Smooth muscle cell (in vitro differentiated cells): ENCODE results near the gene CREG2. TPM values are rescaled to one million over a fixed set of nuclear protein-coding genes. Genes with fewer than 3 reads are reported as not detected.

Source experiments
- DNase-seq: peaks from one replicate; lab custom pipeline; 2025; ENCODE audit not compliant: unreplicated experiment; lab: John Stamatoyannopoulos, UW
- H2AFZ ChIP-seq: fragments of 200-600 bp; sonication (generic); 2 replicates; pipeline ENCODE4 v1.6.0; 2016; ENCODE audit warnings: antibody characterized with exemption, low read depth, mild to moderate bottlenecking
- H3F3A ChIP-seq: fragments of 200-600 bp; sonication (generic); 2 replicates; pipeline ENCODE4 v1.6.0; 2017; ENCODE audit warnings: antibody characterized with exemption, low read depth
- H3K27ac ChIP-seq: fragments of 200-600 bp; sonication (generic); 2 replicates; pipeline ENCODE4 v1.5.1; 2016; ENCODE audit warnings: low read depth, mild to moderate bottlenecking
- H3K27me3 ChIP-seq: fragments of 200-600 bp; sonication (generic); 2 replicates; pipeline ENCODE4 v1.6.1; 2016; ENCODE audit warnings: low read depth, mild to moderate bottlenecking
- H3K36me3 ChIP-seq: fragments of 200-600 bp; sonication (generic); 2 replicates; pipeline ENCODE4 v1.5.1; 2016; ENCODE audit warnings: low read depth
- H3K4me1 ChIP-seq: fragments of 200-600 bp; sonication (generic); 2 replicates; pipeline ENCODE4 v1.5.1; 2016; ENCODE audit warnings: low read depth
- H3K4me2 ChIP-seq: fragments of 200-600 bp; sonication (generic); 2 replicates; pipeline ENCODE4 v1.6.0; 2016; ENCODE audit warnings: mild to moderate bottlenecking
- H3K4me3 ChIP-seq: fragments of 200-600 bp; sonication (generic); 2 replicates; pipeline ENCODE4 v1.5.1; 2016; ENCODE audit warnings: mild to moderate bottlenecking
- H3K79me2 ChIP-seq: fragments of 200-600 bp; sonication (generic); 2 replicates; pipeline ENCODE4 v1.6.0; 2016; ENCODE audit warnings: low read depth, mild to moderate bottlenecking
- H3K9ac ChIP-seq: fragments of 200-600 bp; sonication (generic); 2 replicates; pipeline ENCODE4 v1.6.0; 2016; ENCODE audit warnings: low read depth
- H3K9me3 ChIP-seq: fragments of 200-600 bp; sonication (generic); replicated peaks from 2 replicates; pipeline ENCODE4 v1.5.1; 2016; ENCODE audit warnings: low read depth
- H4K20me1 ChIP-seq: fragments of 200-600 bp; sonication (generic); 2 replicates; pipeline ENCODE4 v1.6.0; 2016; ENCODE audit warnings: low read depth
- CTCF ChIP-seq: fragments of 200-600 bp; sonication (generic); IDR thresholded peaks from 2 replicates; pipeline ENCODE4 v1.5.1; 2017; ENCODE audit warnings: borderline replicate concordance, mild to moderate bottlenecking, antibody characterized with exemption; ENCODE audit not compliant: insufficient read depth, poor library complexity, severe bottlenecking
- WGBS: methylation state at CpG from one replicate; pipeline ENCODE4 v1.1.7; 2016; ENCODE audit warnings: low lambda C conversion rate; 5-methylcytosine and 5-hydroxymethylcytosine counted together
- polyA plus RNA-seq: library from polyadenylated mRNA; unstranded; fragments of >200 nt; fragmentation: Nextera tagmentation; extraction: Ambion mirVana; gene quantifications from 2 replicates; pipeline ENCODE4 v1.2.1, GENCODE V29; 2016
- total RNA-seq: library from RNA; depleted of rRNA; stranded (reverse); fragments of >200 nt; gene quantifications from 2 replicates; pipeline ENCODE4 v1.2.3, GENCODE V29; 2014

The CREG2 gene
- total RNA-seq (0.54 and 1.2 TPM in 2 replicates), polyA plus RNA-seq (0.62 and 4.0 TPM in 2 replicates)

- Histone ChIP-seq H3K9ac (no peak within 1 kb of the TSS), H3F3A (no peaks in the 10 kb centered on the region), H3K36me3 (no peaks in the 10 kb centered on the region), H3K9me3 (no peaks in the 10 kb centered on the region), H3K79me2 (no peaks in the 10 kb centered on the region), H2AFZ (peak within 1 kb of the TSS; percentile 16), H3K27me3 (peaks cover 50% of the 10 kb centered on the region), H3K4me2 (peak within 1 kb of the TSS; percentile 92), H3K27ac (peak within 1 kb of the TSS; percentile 41), H3K4me1 (no peaks in the 10 kb centered on the region), H3K4me3 (peak within 1 kb of the TSS; percentile 56), H4K20me1 (no peaks in the 10 kb centered on the region)
- peak; percentile 44 for TF ChIP-seq CTCF
- WGBS = 2% methylated on average over 68 of the region's 79 CpGs
- DNase-seq = peak; percentile 30
Measured at GRCh38 chr2:101387151-101387834, at the start of gene CREG2. Gene CREG2, minus strand, starts transcription at chr2:101387503. Its CDS starts 46 bp downstream, at chr2:101387457.

- no peaks in the 10 kb centered on the region for H3K36me3 ChIP-seq
- DNase-seq = no peak
- no peak overlapping the region for H3K9ac ChIP-seq
- H3K4me2 ChIP-seq = peak overlapping the region; percentile 76
- no peaks in the 10 kb centered on the region for H3K9me3 ChIP-seq
- H3K27ac ChIP-seq = no peak overlapping the region
- H3K4me1 ChIP-seq = peaks cover 7% of the 10 kb centered on the region
- H3K79me2 ChIP-seq = no peaks in the 10 kb centered on the region
- no peak for TF ChIP-seq CTCF
- no peak overlapping the region for H3K4me3 ChIP-seq
- WGBS = 49% methylated on average over 24 of the region's 24 CpGs
- peak overlapping the region; percentile 77 for H2AFZ ChIP-seq
- H3K27me3 ChIP-seq = no peaks in the 10 kb centered on the region
- H4K20me1 ChIP-seq = no peaks in the 10 kb centered on the region
- no peaks in the 10 kb centered on the region for H3F3A ChIP-seq
Measured at GRCh38 chr2:101435001-101435862, 47.9 kb upstream of the CREG2 start.

GRCh38 chr2:101433465-101433864 is 46.2 kb upstream of the CREG2 start:
- Histone ChIP-seq H3K4me2 (no peak overlapping the region), H3K79me2 (no peaks in the 10 kb centered on the region), H3K36me3 (no peaks in the 10 kb centered on the region), H3K9me3 (no peaks in the 10 kb centered on the region), H3K4me3 (no peak overlapping the region), H3F3A (no peaks in the 10 kb centered on the region), H3K4me1 (peaks cover 7% of the 10 kb centered on the region), H4K20me1 (no peaks in the 10 kb centered on the region), H2AFZ (no peak overlapping the region), H3K9ac (no peak overlapping the region), H3K27me3 (no peaks in the 10 kb centered on the region), H3K27ac (no peak overlapping the region)
- WGBS = 87% methylated on average over 3 of the region's 3 CpGs
- no peak for DNase-seq
- no peak for TF ChIP-seq CTCF
